SK-N-MC (cell line): ENCODE data around the gene TRRAP.

Source experiments
- EZH2 ChIP-seq: fragments of 200-600 bp; sonication (generic); IDR thresholded peaks from one replicate; pipeline ENCODE4 v1.6.1; 2017; ENCODE audit warnings: antibody characterized with exemption
- POLR2AphosphoS5 ChIP-seq: IDR thresholded peaks from 2 replicates; pipeline ENCODE4 v1.6.1; 2012; ENCODE audit warnings: mild to moderate bottlenecking, low read depth, low read length, borderline replicate concordance

- TF ChIP-seq EZH2 (no peak), POLR2AphosphoS5 (no peak)
Measured at GRCh38 chr7:99036546-99037111, 158.3 kb downstream of the TRRAP start.
